ENCODE data around the gene OR52B6. TPM values are rescaled to one million over a fixed set of nuclear protein-coding genes. Genes with fewer than 3 reads are reported as not detected.

The OR52B6 gene
- total and polyA plus RNA-seq, 2 donors (not counting 1 experiment from before 2014, with no cell fraction given), result not detected

- peak within 1 kb of the TSS; percentile 78 for H3K9ac ChIP-seq (ENCODE audit: low read length)
- H3K4me1 ChIP-seq (ENCODE audit: control insufficient read depth in 2 of 2, insufficient read depth in 2 of 2, low read length in 2 of 2), result peaks cover 22 to 24% of the 10 kb centered on the region in 2 donors
- H3K27me3 ChIP-seq (replicated peaks in 1 of 4; ENCODE audit: control extremely low read depth in 1 of 4, control insufficient read depth in 3 of 4, insufficient read depth in 4 of 4, low read length in 3 of 4), result no peaks in the 10 kb centered on the region
- Mint-ChIP-seq H3K27me3 (no peaks in the 10 kb centered on the region), H3K27ac (peak within 1 kb of the TSS; percentile 96), H3K9me3 (ENCODE audit: insufficient read depth) (no peaks in the 10 kb centered on the region), H3K4me3 (peak within 1 kb of the TSS; percentile 95), H3K4me1 (peaks cover 46% of the 10 kb centered on the region)
- H3K36me3 ChIP-seq (replicated peaks in 1 of 2; ENCODE audit: control extremely low read depth in 1 of 2, control insufficient read depth in 1 of 2, extremely low read depth in 1 of 2, insufficient read depth in 2 of 2, low read length in 1 of 2), result no peaks in the 10 kb centered on the region
- no peaks in the 10 kb centered on the region for H4K20me1 ChIP-seq (ENCODE audit: control insufficient read depth, insufficient read depth, low read length, poor library complexity, severe bottlenecking)
- peaks cover 56% of the 10 kb centered on the region for H3K79me2 ChIP-seq (ENCODE audit: control insufficient read depth, insufficient read depth, low read length)
- CTCF ChIA-PET, result interaction anchor here (1.1 to 1.5 kb wide), 4 partner anchors 9 to 60 kb away, joined by 3 to 7 read pairs (median 6); partner anchors contain the start of gene TRIM5
- DNase-seq, result peak; percentile 88
- POLR2A ChIA-PET, result interaction anchor here (1.2 to 1.4 kb wide), 2 partner anchors 17 to 58 kb away, joined by 3 read pairs; no protein-coding TSS in a partner anchor
- TF ChIP-seq CTCF (IDR thresholded peaks at IDR 0.05) (no peak), EZH2 (IDR thresholded peaks at IDR 0.05; ENCODE audit: borderline replicate concordance, insufficient read depth, low read depth, low read length, poor library complexity, severe bottlenecking) (no peak)
- peak within 1 kb of the TSS; percentile 63 to 89 for H3K27ac ChIP-seq (ENCODE audit: low read length in 2 of 2)
- H3K4me3 ChIP-seq (ENCODE audit: control extremely low read depth in 1 of 5, extremely low read depth in 1 of 5, insufficient read depth in 1 of 5, low read depth in 2 of 5, low read length in 4 of 5), result peak within 1 kb of the TSS; percentile 44 to 83 (median 73)
- H3K9me3 ChIP-seq (ENCODE audit: control extremely low read depth in 1 of 3, control insufficient read depth in 2 of 3, insufficient read depth in 1 of 3, low read length in 2 of 3), result no peaks in the 10 kb centered on the region
- whole genome bisulfite sequencing (ENCODE audit: insufficient coverage), result 24% methylated on average over 5 of the region's 7 CpGs
- intact Hi-C loops (cut with micrococcal nuclease), result loop anchor here (1.0 to 2.0 kb wide), 3 partner anchors 60 to 610 kb away; partner anchors contain the start of genes FHIP1B and TRIM22
- H3K4me2 ChIP-seq (replicated peaks; ENCODE audit: low read depth, low read length, poor library complexity, severe bottlenecking), result peak within 1 kb of the TSS; percentile 89
- peak; percentile 97 for ATAC-seq (ENCODE audit: low read depth)
- peak within 1 kb of the TSS; percentile 92 for H2AFZ ChIP-seq (ENCODE audit: insufficient read depth, low read depth, low read length, poor library complexity, severe bottlenecking)
These were observed 44.0 kb downstream of the OR52B6 start, which contains the start of gene TRIM34 for GRCh38 chr11:5624489-5625279. TRIM34 (plus strand) TSS chr11:5625001; CDS start chr11:5632332, 7,331 bp downstream.
